ENCODE results near the gene MAD1L1. TPM values are rescaled to one million over a fixed set of nuclear protein-coding genes. Genes with fewer than 3 reads are reported as not detected.

MAD1L1 gene
- total and polyA plus RNA-seq, 4 donors = 43.0 to 54.9 (median 49.9) TPM

GRCh38 chr7:1908823-1909420 is 323.8 kb downstream of the MAD1L1 start:
- Histone ChIP-seq H3K36me3 (ENCODE audit: control insufficient read depth in 4 of 4, insufficient read depth in 4 of 4, low read length in 4 of 4) (peaks cover 0 to 8% (median 0%) of the 10 kb centered on the region in 4 donors), H3K27ac (ENCODE audit: low read depth in 1 of 2, low read length in 1 of 2) (no peak overlapping the region), H3K9me3 (ENCODE audit: control insufficient read depth in 4 of 4, insufficient read depth in 3 of 4, low read length in 3 of 4) (no peaks in the 10 kb centered on the region), H3K4me3 (no peak overlapping the region), H3K9ac (ENCODE audit: insufficient read depth in 1 of 2, low read length in 2 of 2) (no peak overlapping the region), H3K27me3 (ENCODE audit: control insufficient read depth in 3 of 3, insufficient read depth in 3 of 3, low read length in 2 of 3) (no peaks in the 10 kb centered on the region), H3K4me1 (ENCODE audit: control insufficient read depth in 5 of 5, insufficient read depth in 5 of 5, low read length in 5 of 5) (peaks cover 0 to 20% (median 3%) of the 10 kb centered on the region in 5 donors)
- DNase-seq (no peak), ATAC-seq (ENCODE audit: insufficient read depth, low FRiP score) (no peak)
- WGBS, 2 donors = 91 to 94% methylated on average over 23 to 24 of the region's 24 CpGs
- TF ChIP-seq CTCF (IDR thresholded peaks at IDR 0.05; ENCODE audit: control extremely low read depth, extremely low read depth) = no peak

GRCh38 chr7:1907751-1908365 is 324.9 kb downstream of the MAD1L1 start:
- Histone ChIP-seq H3K4me3 (no peak overlapping the region), H3K36me3 (ENCODE audit: control insufficient read depth in 4 of 4, insufficient read depth in 4 of 4, low read length in 4 of 4) (peaks cover 0 to 8% (median 0%) of the 10 kb centered on the region in 4 donors), H3K27ac (ENCODE audit: low read depth in 1 of 2, low read length in 1 of 2) (no peak overlapping the region), H3K27me3 (ENCODE audit: control insufficient read depth in 3 of 3, insufficient read depth in 3 of 3, low read length in 2 of 3) (no peaks in the 10 kb centered on the region), H3K9ac (ENCODE audit: insufficient read depth in 1 of 2, low read length in 2 of 2) (no peak overlapping the region), H3K4me1 (ENCODE audit: control insufficient read depth in 5 of 5, insufficient read depth in 5 of 5, low read length in 5 of 5) (peaks cover 0 to 10% (median 0%) of the 10 kb centered on the region in 5 donors), H3K9me3 (ENCODE audit: control insufficient read depth in 4 of 4, insufficient read depth in 3 of 4, low read length in 3 of 4) (no peaks in the 10 kb centered on the region)
- DNase-seq (no peak), ATAC-seq (ENCODE audit: insufficient read depth, low FRiP score) (no peak)
- WGBS, 2 donors = 92 to 95% methylated on average over 22 of the region's 22 CpGs
- TF ChIP-seq CTCF (IDR thresholded peaks at IDR 0.05; ENCODE audit: control extremely low read depth, extremely low read depth) = no peak

- DNase-seq (no peak), ATAC-seq (ENCODE audit: insufficient read depth, low FRiP score) (no peak)
- Histone ChIP-seq H3K27me3 (ENCODE audit: control insufficient read depth in 3 of 3, insufficient read depth in 3 of 3, low read length in 2 of 3) (no peaks in the 10 kb centered on the region), H3K27ac (ENCODE audit: low read depth in 1 of 2, low read length in 1 of 2) (no peak overlapping the region), H3K9ac (ENCODE audit: insufficient read depth in 1 of 2, low read length in 2 of 2) (no peak overlapping the region), H3K4me3 (no peak overlapping the region), H3K9me3 (ENCODE audit: control insufficient read depth in 4 of 4, insufficient read depth in 3 of 4, low read length in 3 of 4) (no peaks in the 10 kb centered on the region), H3K36me3 (ENCODE audit: control insufficient read depth in 4 of 4, insufficient read depth in 4 of 4, low read length in 4 of 4) (peaks cover 0 to 4% (median 0%) of the 10 kb centered on the region in 4 donors), H3K4me1 (ENCODE audit: control insufficient read depth in 5 of 5, insufficient read depth in 5 of 5, low read length in 5 of 5) (peaks cover 0 to 3% (median 0%) of the 10 kb centered on the region in 5 donors)
- no peak for TF ChIP-seq CTCF (IDR thresholded peaks at IDR 0.05; ENCODE audit: control extremely low read depth, extremely low read depth)
- WGBS, 2 donors = 94 to 95% methylated on average over 22 to 25 of the region's 25 CpGs
Observed at GRCh38 chr7:1906988-1907745, 325.6 kb downstream of the MAD1L1 start.
